Measurements from ENCODE around the gene PCDHA13. TPM values are rescaled to one million over a fixed set of nuclear protein-coding genes. Genes with fewer than 3 reads are reported as not detected.

The PCDHA13 gene
- 0.09 and 0.16 TPM in 2 replicates for total RNA-seq

GRCh38 chr5:140881889-140882590 lies at the start of gene PCDHA13:
PCDHA13 (plus strand) TSS chr5:140882124; CDS start chr5:140882269, 145 bp downstream.

GRCh38 chr5:140833993-140834392 lies 47.9 kb upstream of the PCDHA13 start, which contains the start of gene PCDHA7:
PCDHA7 (plus strand) TSS chr5:140834269; CDS start chr5:140834384, 115 bp downstream.

GRCh38 chr5:140840978-140841962 lies 40.7 kb upstream of the PCDHA13 start, which contains the start of gene PCDHA8:
PCDHA8 (plus strand) TSS chr5:140841187; CDS start chr5:140841322, 135 bp downstream.

GRCh38 chr5:140848139-140849102 lies 33.5 kb upstream of the PCDHA13 start, which contains the start of gene PCDHA9:
PCDHA9 (plus strand) TSS chr5:140848382; CDS start chr5:140848496, 114 bp downstream.

DNA sequence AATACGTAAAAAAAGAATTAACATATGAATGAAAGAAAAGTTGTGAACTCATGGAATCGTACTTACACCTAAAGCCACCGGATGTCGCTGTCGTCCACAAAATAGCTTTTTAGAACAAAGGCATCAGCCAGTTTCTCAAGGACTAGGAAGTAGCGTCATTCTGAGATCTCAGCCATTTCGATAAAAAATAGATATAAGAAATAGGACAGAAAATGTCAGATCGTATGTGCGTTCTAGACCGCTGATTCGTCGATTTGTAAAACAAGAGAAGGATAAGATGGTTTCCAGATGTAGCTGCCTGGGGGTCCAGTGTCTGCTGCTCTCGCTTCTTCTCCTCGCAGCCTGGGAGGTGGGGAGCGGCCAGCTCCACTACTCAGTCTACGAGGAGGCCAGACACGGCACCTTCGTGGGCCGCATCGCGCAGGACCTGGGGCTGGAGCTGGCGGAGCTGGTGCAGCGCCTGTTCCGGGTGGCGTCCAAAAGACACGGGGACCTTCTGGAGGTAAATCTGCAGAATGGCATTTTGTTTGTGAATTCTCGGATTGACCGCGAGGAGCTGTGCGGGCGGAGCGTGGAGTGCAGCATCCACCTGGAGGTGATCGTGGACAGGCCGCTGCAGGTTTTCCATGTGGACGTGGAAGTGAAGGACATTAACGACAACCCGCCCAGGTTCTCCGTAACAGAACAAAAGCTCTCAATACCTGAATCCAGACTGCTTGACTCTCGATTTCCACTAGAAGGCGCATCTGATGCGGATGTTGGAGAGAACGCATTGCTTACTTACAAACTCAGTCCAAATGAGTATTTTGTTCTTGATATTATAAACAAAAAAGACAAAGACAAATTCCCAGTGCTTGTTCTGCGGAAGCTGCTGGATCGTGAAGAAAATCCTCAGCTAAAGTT lies 25.9 kb upstream of the PCDHA13 start, which contains the start of gene PCDHA10:
PCDHA10 (plus strand) TSS at position 126 of the 903 bp plus-strand sequence; CDS start at position 278, 152 bp downstream.

DNA sequence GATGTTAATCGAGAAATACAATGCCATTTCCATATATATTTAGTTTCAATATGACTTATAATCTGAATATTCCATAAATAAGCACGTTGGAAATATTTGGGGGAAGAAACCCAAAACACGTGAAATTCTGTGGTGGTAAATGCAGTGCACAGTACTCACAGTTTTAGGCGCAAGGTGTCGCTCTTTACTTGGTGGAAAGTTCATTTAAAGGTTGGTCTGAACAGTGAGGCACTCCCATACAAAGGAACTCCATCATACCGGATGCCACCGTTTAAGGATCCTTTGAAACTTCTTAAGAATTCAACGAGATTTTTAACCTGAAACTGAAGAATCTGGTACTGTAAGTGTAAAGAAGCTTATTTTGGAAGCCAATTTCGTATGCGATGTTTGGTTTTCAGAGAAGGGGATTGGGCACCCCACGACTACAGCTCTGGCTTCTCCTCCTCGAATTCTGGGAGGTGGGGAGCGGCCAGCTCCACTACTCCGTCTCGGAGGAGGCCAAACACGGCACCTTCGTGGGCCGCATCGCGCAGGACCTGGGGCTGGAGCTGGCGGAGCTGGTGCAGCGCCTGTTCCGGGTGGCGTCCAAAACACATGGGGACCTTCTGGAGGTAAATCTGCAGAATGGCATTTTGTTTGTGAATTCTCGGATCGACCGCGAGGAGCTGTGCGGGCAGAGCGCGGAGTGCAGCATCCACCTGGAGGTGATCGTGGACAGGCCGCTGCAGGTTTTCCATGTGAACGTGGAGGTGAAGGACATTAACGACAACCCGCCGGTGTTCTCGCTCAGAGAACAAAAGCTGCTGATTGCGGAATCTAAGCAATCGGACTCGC lies 13.0 kb upstream of the PCDHA13 start, which contains the start of gene PCDHA11:
PCDHA11 (plus strand) TSS at position 237 of the 834 bp plus-strand sequence; CDS start at position 384, 147 bp downstream.

GRCh38 chr5:140875085-140876065 lies 6.5 kb upstream of the PCDHA13 start, which contains the start of gene PCDHA12:
PCDHA12 (plus strand) TSS chr5:140875308; CDS start chr5:140875473, 165 bp downstream.

GRCh38 chr5:140925806-140926442 lies 44.0 kb downstream of the PCDHA13 start, which contains the start of gene PCDHAC1:
PCDHAC1 (plus strand) TSS chr5:140926299; CDS start chr5:140926893, 594 bp downstream.

Other genes with a start within 250 kb of the PCDHA13 start
- 0.32 TPM in 1 of 2 replicates, not detected in the other for gene CD14, start 248.9 kb upstream of the PCDHA13 start, total RNA-seq
- gene TMCO6, start 242.7 kb upstream of the PCDHA13 start, total RNA-seq = 6.2 and 6.8 TPM in 2 replicates
- gene NDUFA2, start 234.5 kb upstream of the PCDHA13 start, total RNA-seq = 94.2 and 102 TPM in 2 replicates
- 130 and 168 TPM in 2 replicates for gene IK, start 234.3 kb upstream of the PCDHA13 start, total RNA-seq
- 19.0 and 22.4 TPM in 2 replicates for gene WDR55, start 217.2 kb upstream of the PCDHA13 start, total RNA-seq
- gene DND1, start 208.5 kb upstream of the PCDHA13 start, total RNA-seq = 0.16 and 0.17 TPM in 2 replicates
- gene HARS1, start 190.8 kb upstream of the PCDHA13 start, total RNA-seq = 73.1 and 73.9 TPM in 2 replicates
- gene HARS2, start 190.7 kb upstream of the PCDHA13 start, total RNA-seq = 27.0 and 34.0 TPM in 2 replicates
- gene ZMAT2, start 181.7 kb upstream of the PCDHA13 start, total RNA-seq = 69.5 and 93.2 TPM in 2 replicates
- gene PCDHA1, start 96.0 kb upstream of the PCDHA13 start, total RNA-seq = under 0.01 TPM in 2 replicates
- gene PCDHA2, start 87.3 kb upstream of the PCDHA13 start, total RNA-seq = under 0.01 TPM in 1 of 2 replicates, not detected in the other
- 0.32 and 0.34 TPM in 2 replicates for gene PCDHA3, start 81.1 kb upstream of the PCDHA13 start, total RNA-seq
- gene PCDHA4, start 75.1 kb upstream of the PCDHA13 start, total RNA-seq = 0.32 and 0.86 TPM in 2 replicates
- under 0.01 and 0.09 TPM in 2 replicates for gene PCDHA5, start 60.5 kb upstream of the PCDHA13 start, total RNA-seq
- gene PCDHA6, start 54.2 kb upstream of the PCDHA13 start, total RNA-seq = 0.17 and 0.32 TPM in 2 replicates
- gene PCDHA7, start 47.9 kb upstream of the PCDHA13 start, total RNA-seq = 0.26 and 0.47 TPM in 2 replicates
- 0.16 and 0.17 TPM in 2 replicates for gene PCDHA8, start 40.9 kb upstream of the PCDHA13 start, total RNA-seq
- gene PCDHA9, start 33.7 kb upstream of the PCDHA13 start, total RNA-seq = 0.09 and 0.16 TPM in 2 replicates
- gene PCDHA10, start 26.2 kb upstream of the PCDHA13 start, total RNA-seq = under 0.01 and 0.26 TPM in 2 replicates
- gene PCDHA11, start 13.2 kb upstream of the PCDHA13 start, total RNA-seq = 0.09 and 0.16 TPM in 2 replicates
- gene PCDHA12, start 6.8 kb upstream of the PCDHA13 start, total RNA-seq = under 0.01 TPM in 2 replicates
- gene PCDHAC1, start 44.2 kb downstream of the PCDHA13 start, total RNA-seq = under 0.01 and 0.09 TPM in 2 replicates
- gene PCDHAC2, start 84.4 kb downstream of the PCDHA13 start, total RNA-seq = under 0.01 and 0.09 TPM in 2 replicates
- not detected in 2 replicates for gene PCDHB1, start 169.2 kb downstream of the PCDHA13 start, total RNA-seq
- gene PCDHB2, start 212.5 kb downstream of the PCDHA13 start, total RNA-seq = 1.3 and 8.4 TPM in 2 replicates
- gene PCDHB3, start 218.3 kb downstream of the PCDHA13 start, total RNA-seq = 0.16 and 0.52 TPM in 2 replicates
- gene PCDHB4, start 239.7 kb downstream of the PCDHA13 start, total RNA-seq = 0.94 TPM in 1 of 2 replicates, not detected in the other

Measured in bronchial smooth muscle cell (primary cell).